Mammary epithelial cell (primary cell): ENCODE measurements around the gene PLSCR4.

Experiments used
- EZH2 ChIP-seq: IDR thresholded peaks from 2 replicates; pipeline ENCODE4 v1.6.1; 2012; ENCODE audit warnings: low read length, inconsistent platforms, borderline replicate concordance
- TF ChIP-seq, protein P1 (sequence below), 2 donors: IDR thresholded peaks in 1 of 2; conservative IDR thresholded peaks in 1 of 2; 2 replicates each; pipeline ENCODE4 v1.5.1; 2011 to 2012; ENCODE audit warnings: inconsistent platforms in 2 of 2, low read length in 2 of 2, mild to moderate bottlenecking in 2 of 2, control low read depth in 1 of 2, low read depth in 1 of 2; ENCODE audit not compliant: insufficient read depth in 1 of 2; ENCODE audit errors: extremely low read depth in 1 of 2

DNA sequence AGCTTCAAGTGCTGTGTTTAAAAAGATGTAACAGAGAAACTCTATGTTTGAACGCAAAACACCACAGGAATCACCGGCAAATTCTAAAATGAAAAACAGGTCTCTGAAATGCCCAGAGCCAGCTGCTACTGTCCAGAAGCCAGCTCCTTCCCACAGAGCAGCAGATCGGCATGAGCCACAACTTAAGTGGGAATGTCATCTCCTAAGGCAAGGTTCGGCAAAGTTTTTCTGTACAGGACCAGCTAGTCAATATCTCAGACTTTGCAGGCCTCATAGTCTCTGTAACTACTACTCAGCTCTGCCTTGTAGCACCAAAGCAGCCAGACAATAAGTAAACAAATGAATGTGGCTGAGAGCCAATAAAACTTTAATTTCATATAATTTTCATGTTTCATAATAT is 94.8 kb downstream of the PLSCR4 start:
- TF ChIP-seq, protein P1, sequence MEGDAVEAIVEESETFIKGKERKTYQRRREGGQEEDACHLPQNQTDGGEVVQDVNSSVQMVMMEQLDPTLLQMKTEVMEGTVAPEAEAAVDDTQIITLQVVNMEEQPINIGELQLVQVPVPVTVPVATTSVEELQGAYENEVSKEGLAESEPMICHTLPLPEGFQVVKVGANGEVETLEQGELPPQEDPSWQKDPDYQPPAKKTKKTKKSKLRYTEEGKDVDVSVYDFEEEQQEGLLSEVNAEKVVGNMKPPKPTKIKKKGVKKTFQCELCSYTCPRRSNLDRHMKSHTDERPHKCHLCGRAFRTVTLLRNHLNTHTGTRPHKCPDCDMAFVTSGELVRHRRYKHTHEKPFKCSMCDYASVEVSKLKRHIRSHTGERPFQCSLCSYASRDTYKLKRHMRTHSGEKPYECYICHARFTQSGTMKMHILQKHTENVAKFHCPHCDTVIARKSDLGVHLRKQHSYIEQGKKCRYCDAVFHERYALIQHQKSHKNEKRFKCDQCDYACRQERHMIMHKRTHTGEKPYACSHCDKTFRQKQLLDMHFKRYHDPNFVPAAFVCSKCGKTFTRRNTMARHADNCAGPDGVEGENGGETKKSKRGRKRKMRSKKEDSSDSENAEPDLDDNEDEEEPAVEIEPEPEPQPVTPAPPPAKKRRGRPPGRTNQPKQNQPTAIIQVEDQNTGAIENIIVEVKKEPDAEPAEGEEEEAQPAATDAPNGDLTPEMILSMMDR (conservative IDR thresholded peaks at IDR 0.05 in 1 of 2, IDR thresholded peaks at IDR 0.05 in 1 of 2; ENCODE audit: extremely low read depth in 1 of 2, insufficient read depth in 1 of 2, low read depth in 1 of 2, low read length in 2 of 2), result no peak
- no peak for TF ChIP-seq EZH2
